ENCODE measurements around the gene CXCL5.

DNA sequence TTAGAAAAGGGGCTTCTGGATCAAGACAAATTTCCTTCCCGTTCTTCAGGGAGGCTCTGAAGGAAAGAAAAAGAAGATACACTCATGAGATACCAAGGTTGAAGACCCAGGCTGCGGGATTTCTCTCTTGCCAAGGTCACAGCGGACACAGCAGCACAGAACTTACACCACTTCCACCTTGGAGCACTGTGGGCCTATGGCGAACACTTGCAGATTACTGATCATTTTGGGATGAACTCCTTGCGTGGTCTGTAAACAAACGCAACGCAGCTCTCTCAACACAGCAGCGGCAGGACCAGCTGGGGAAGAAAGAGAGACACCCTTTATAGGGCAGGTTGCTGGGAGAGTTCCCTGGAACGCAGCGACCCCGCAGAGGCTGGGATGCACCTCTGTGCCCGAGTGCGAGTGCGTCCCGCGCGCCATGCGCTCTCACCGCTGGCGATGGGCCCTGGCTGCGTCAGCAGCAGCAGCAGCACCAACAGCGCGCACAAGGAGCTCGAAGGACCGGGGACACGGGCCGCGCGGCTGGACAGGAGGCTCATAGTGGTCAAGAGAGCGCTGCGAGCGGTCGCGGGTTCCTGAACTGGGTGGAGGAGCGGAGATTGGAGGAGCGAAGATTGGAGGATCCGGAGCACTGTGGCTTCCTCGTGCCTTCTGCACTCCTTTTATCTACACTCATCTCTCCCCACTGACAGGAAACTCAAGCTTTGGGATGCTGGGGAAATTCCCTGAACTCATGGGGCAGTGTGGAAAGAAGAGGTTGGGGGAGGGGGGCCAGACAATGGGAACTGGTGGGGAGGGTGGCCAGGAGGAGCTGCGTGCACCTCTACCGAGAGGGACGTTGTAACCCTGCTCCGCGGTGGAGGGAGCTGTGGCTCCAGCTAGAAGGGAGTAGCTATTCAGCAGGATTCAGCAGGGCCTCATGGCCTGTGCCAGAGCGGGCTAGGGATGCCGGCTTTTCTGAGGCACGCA lies at the start of gene CXCL5:
- TF ChIP-seq CREB1 (CRISPR knock-in tag; IDR thresholded peaks at IDR 0.05; ENCODE audit: low read depth) (0 out of 2 replicates have a peak, but pooled peaks have one; percentile 25), POLR2AphosphoS5 (IDR thresholded peaks at IDR 0.05; ENCODE audit: low read depth) (peak; percentile 63), EZH2phosphoT487 (IDR thresholded peaks at IDR 0.05; ENCODE audit: unreplicated experiment) (no peak)
- TF ChIP-seq, protein P1, sequence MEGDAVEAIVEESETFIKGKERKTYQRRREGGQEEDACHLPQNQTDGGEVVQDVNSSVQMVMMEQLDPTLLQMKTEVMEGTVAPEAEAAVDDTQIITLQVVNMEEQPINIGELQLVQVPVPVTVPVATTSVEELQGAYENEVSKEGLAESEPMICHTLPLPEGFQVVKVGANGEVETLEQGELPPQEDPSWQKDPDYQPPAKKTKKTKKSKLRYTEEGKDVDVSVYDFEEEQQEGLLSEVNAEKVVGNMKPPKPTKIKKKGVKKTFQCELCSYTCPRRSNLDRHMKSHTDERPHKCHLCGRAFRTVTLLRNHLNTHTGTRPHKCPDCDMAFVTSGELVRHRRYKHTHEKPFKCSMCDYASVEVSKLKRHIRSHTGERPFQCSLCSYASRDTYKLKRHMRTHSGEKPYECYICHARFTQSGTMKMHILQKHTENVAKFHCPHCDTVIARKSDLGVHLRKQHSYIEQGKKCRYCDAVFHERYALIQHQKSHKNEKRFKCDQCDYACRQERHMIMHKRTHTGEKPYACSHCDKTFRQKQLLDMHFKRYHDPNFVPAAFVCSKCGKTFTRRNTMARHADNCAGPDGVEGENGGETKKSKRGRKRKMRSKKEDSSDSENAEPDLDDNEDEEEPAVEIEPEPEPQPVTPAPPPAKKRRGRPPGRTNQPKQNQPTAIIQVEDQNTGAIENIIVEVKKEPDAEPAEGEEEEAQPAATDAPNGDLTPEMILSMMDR (conservative IDR thresholded peaks at IDR 0.05; ENCODE audit: low read depth in 2 of 2) = peak; percentile 27 to 68; a peak in 3 of 4 replicates
- TF ChIP-seq, protein P2, sequence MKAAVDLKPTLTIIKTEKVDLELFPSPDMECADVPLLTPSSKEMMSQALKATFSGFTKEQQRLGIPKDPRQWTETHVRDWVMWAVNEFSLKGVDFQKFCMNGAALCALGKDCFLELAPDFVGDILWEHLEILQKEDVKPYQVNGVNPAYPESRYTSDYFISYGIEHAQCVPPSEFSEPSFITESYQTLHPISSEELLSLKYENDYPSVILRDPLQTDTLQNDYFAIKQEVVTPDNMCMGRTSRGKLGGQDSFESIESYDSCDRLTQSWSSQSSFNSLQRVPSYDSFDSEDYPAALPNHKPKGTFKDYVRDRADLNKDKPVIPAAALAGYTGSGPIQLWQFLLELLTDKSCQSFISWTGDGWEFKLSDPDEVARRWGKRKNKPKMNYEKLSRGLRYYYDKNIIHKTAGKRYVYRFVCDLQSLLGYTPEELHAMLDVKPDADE (IDR thresholded peaks at IDR 0.05) = no peak
